GM10266 (cell line): ENCODE data around the gene CRIP2.

Source experiments
- DNase-seq: peaks from one replicate; pipeline ENCODE4 v3.0.0; 2012; ENCODE audit errors: extremely low spot score
- TF ChIP-seq, protein P1 (sequence below): IDR thresholded peaks from 2 replicates; pipeline ENCODE4 v1.5.1; 2012; ENCODE audit warnings: mild to moderate bottlenecking, low read depth; ENCODE audit not compliant: control insufficient read depth, insufficient read depth; ENCODE audit errors: missing control alignments

CRIP2 gene, protein sequence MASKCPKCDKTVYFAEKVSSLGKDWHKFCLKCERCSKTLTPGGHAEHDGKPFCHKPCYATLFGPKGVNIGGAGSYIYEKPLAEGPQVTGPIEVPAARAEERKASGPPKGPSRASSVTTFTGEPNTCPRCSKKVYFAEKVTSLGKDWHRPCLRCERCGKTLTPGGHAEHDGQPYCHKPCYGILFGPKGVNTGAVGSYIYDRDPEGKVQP

GRCh38 chr14:105474483-105475268 lies at the start of gene CRIP2:
TSS of gene CRIP2 (plus strand) at chr14:105474821. CDS start at chr14:105474863, 42 bp downstream.
- TF ChIP-seq, protein P1, sequence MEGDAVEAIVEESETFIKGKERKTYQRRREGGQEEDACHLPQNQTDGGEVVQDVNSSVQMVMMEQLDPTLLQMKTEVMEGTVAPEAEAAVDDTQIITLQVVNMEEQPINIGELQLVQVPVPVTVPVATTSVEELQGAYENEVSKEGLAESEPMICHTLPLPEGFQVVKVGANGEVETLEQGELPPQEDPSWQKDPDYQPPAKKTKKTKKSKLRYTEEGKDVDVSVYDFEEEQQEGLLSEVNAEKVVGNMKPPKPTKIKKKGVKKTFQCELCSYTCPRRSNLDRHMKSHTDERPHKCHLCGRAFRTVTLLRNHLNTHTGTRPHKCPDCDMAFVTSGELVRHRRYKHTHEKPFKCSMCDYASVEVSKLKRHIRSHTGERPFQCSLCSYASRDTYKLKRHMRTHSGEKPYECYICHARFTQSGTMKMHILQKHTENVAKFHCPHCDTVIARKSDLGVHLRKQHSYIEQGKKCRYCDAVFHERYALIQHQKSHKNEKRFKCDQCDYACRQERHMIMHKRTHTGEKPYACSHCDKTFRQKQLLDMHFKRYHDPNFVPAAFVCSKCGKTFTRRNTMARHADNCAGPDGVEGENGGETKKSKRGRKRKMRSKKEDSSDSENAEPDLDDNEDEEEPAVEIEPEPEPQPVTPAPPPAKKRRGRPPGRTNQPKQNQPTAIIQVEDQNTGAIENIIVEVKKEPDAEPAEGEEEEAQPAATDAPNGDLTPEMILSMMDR: no peak
- DNase-seq: peak; percentile 92

DNA sequence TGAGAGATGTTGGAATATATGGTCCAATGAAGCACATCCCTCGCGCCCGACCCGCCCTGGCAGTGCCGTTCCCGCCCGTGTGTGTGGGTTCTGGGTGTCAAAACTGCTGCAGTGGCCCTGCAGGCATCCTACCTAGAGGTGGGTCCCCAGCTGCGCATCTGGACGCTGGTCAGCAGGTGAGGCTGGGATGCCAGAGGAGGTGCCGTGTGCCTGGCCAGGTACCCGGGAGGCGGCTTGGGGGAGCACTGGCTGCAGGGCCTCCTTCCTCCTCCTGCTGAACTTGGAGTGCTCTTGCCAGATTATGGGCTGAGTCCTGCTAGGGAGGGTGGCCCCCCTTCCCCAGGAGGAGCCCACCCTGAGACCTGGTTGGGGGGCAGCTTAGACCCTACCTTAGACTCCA lies 49.8 kb upstream of the CRIP2 start:
- TF ChIP-seq, protein P1: no peak
- DNase-seq: no peak

GRCh38 chr14:105425823-105426247 lies 48.8 kb upstream of the CRIP2 start:
- no peak for DNase-seq
- TF ChIP-seq, protein P1: no peak

- TF ChIP-seq, protein P1: no peak
- DNase-seq: no peak
These were observed 48.0 kb upstream of the CRIP2 start for GRCh38 chr14:105426416-105427130.

DNA sequence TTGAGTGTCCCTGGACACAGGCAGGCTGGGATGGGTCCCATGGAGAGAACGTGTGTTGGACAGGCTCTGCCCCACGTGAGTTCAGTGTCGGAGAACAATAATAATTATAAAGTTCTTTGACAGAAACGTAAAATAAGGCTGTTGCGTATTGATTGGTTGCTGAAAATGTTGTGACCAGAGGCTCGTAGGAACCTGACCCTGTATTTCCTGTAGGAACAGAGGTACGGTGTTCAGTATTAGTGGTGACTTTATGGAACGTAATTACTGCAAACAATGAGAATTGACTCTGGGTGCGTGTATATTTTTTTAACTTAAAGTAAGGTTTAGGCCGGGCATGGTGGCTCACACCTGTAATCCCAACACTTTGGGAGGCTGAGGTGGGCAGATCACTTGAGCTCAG lies 47.2 kb upstream of the CRIP2 start:
- DNase-seq: no peak
- TF ChIP-seq, protein P1: no peak

GRCh38 chr14:105427936-105428485 lies 46.6 kb upstream of the CRIP2 start:
- TF ChIP-seq, protein P1: no peak
- no peak for DNase-seq
